Astrocyte of the cerebellum (primary cell): ENCODE results near the gene GALNT17.

Source experiments
- DNase-seq: peaks from one replicate; pipeline ENCODE4 v3.0.0-alpha.2; 2011; ENCODE audit warnings: low read depth
- H3K4me3 ChIP-seq: 2 replicates; pipeline ENCODE4 v1.5.1; 2011; ENCODE audit warnings: mild to moderate bottlenecking, low read depth, low read length, moderate library complexity
- in situ Hi-C: cut with HindIII; loops from 2 replicates; pipeline ENCODE4 v1.10.0; 2017; ENCODE audit warnings: low sequenced_read_pairs
- TF ChIP-seq, protein P1 (sequence below): IDR thresholded peaks from 2 replicates; pipeline ENCODE4 v1.5.1; 2012; ENCODE audit warnings: low read length, low read depth, moderate library complexity, mild to moderate bottlenecking; ENCODE audit errors: missing control alignments

Gene GALNT17

DNA sequence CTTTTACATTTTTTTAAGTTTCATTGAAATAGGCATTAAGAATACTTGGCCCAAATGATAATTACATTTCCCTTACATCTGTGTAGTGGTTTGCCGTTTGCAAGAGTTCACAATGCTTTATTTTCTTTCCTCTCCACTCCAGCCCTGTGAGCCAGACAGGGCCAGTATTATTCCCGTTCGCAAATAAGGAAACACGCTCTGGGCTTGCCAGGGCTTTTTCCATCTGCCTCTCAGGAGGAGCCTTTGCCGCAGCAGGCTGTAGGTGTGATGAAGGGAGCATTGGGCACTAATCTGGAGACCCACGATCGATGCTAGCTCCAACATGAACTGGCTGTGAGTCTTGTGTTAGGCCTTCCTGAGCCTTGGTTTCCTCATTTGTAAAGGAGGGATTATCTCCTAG lies 154.4 kb downstream of the GALNT17 start:
- in situ Hi-C loops, result no loop called here
- no peak for DNase-seq
- H3K4me3 ChIP-seq, result no peak overlapping the region
- TF ChIP-seq, protein P1, sequence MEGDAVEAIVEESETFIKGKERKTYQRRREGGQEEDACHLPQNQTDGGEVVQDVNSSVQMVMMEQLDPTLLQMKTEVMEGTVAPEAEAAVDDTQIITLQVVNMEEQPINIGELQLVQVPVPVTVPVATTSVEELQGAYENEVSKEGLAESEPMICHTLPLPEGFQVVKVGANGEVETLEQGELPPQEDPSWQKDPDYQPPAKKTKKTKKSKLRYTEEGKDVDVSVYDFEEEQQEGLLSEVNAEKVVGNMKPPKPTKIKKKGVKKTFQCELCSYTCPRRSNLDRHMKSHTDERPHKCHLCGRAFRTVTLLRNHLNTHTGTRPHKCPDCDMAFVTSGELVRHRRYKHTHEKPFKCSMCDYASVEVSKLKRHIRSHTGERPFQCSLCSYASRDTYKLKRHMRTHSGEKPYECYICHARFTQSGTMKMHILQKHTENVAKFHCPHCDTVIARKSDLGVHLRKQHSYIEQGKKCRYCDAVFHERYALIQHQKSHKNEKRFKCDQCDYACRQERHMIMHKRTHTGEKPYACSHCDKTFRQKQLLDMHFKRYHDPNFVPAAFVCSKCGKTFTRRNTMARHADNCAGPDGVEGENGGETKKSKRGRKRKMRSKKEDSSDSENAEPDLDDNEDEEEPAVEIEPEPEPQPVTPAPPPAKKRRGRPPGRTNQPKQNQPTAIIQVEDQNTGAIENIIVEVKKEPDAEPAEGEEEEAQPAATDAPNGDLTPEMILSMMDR, result no peak

- no peak for DNase-seq
- TF ChIP-seq, protein P1, result no peak
- in situ Hi-C loops, result no loop called here
- H3K4me3 ChIP-seq, result no peak overlapping the region
Measured at GRCh38 chr7:71286924-71287323, 155.0 kb downstream of the GALNT17 start.

- TF ChIP-seq, protein P1, result no peak
- DNase-seq, result no peak
- no peak overlapping the region for H3K4me3 ChIP-seq
- in situ Hi-C loops, result no loop called here
Measured at GRCh38 chr7:71290452-71290851, 158.5 kb downstream of the GALNT17 start.

DNA sequence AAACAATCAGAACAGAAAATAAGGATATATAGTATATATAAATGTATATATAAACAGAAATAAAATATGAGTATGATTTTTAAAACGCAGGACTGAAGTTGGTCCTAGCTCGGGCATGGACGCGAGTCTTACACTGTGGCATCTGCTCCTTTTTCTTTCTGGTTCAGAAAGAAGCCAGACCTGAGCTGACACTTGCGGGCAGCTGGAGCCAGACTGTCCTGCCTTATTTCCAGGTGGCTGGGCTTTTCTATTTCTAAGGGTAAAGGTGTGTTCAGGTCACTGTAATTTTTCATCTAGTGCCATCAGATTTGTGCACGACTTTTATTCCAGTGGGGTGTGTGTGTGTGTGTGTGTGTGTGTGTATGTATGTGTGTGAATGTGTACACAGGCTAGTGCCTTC lies 166.4 kb downstream of the GALNT17 start:
- TF ChIP-seq, protein P1, result no peak
- no peak for DNase-seq
- in situ Hi-C loops, result no loop called here
- no peak overlapping the region for H3K4me3 ChIP-seq

- in situ Hi-C loops, result loop anchor here (10.0 kb wide), 1 partner anchor 355 kb away; no protein-coding TSS in a partner anchor
- no peak for DNase-seq
- TF ChIP-seq, protein P1, result no peak
- no peak overlapping the region for H3K4me3 ChIP-seq
Measured at GRCh38 chr7:71300086-71300485, 168.1 kb downstream of the GALNT17 start.

DNA sequence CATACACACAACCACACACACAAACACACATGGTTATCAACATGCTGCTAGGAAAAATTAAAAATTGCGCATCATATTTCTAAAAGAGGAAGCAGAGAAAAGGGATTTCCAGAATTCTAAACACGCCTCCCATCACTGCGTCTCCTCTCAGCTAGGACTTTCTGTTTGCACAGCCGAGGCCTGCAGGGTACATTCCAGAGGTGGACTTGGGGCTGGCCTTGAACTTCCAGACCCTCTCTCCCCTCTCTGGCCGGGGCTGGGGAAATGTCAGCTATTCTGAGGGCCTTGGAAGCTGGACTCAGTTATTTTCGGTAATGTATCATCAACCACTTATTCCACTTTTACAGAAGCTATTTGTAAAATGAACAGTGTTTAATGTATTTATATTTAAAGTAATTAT lies 168.7 kb downstream of the GALNT17 start:
- no peak overlapping the region for H3K4me3 ChIP-seq
- DNase-seq, result no peak
- in situ Hi-C loops, result loop anchor here (10.0 kb wide), 1 partner anchor 354 kb away; no protein-coding TSS in a partner anchor
- TF ChIP-seq, protein P1, result no peak

DNA sequence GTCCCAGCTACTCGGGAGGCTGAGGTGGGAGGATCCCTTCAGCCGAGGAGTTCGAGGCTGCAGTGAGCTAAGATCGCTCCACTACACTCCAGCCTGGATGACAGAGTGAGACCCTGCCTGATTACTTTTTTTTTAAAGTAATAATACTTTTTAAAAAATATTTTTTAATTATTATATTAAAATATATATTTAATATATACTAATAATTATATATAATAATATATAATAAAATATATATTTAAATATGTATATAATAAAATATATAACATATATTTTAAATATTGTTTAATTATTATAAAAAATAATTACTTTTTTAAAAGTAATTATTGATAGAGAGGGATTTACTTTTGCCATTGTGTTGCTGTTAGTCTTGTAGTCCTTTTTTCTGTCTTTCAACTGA lies 169.2 kb downstream of the GALNT17 start:
- TF ChIP-seq, protein P1, result no peak
- in situ Hi-C loops, result loop anchor here (10.0 kb wide), 1 partner anchor 354 kb away; no protein-coding TSS in a partner anchor
- DNase-seq, result no peak
- no peak overlapping the region for H3K4me3 ChIP-seq
